IPS DF 6.9 (cell line): ENCODE data around the gene DNAH10.

Experiments
- DNase-seq: peaks from one replicate; pipeline ENCODE4 v3.0.0-alpha.2; 2013; ENCODE audit warnings: low read depth, low spot score
- H3K27ac ChIP-seq: one replicate; pipeline ENCODE4 v1.5.1; 2013; ENCODE audit warnings: low read length, control low read depth
- H3K27me3 ChIP-seq: 2 replicates; pipeline ENCODE4 v1.6.1; 2013; ENCODE audit warnings: mild to moderate bottlenecking, low read length; ENCODE audit not compliant: control insufficient read depth, insufficient read depth
- H3K36me3 ChIP-seq: 2 replicates; pipeline ENCODE4 v1.6.1; 2013; ENCODE audit warnings: low read length; ENCODE audit not compliant: control insufficient read depth, insufficient read depth
- H3K4me1 ChIP-seq: 2 replicates; pipeline ENCODE4 v1.6.1; 2013; ENCODE audit warnings: low read length; ENCODE audit not compliant: control insufficient read depth, insufficient read depth
- H3K4me3 ChIP-seq: 2 replicates; pipeline ENCODE4 v1.5.1; 2013; ENCODE audit warnings: mild to moderate bottlenecking, low read length
- H3K9me3 ChIP-seq: 2 replicates; pipeline ENCODE4 v1.6.1; 2013; ENCODE audit warnings: low read length, inconsistent platforms; ENCODE audit not compliant: control insufficient read depth, insufficient read depth
- WGBS: extraction: QIAGEN DNeasy Blood & Tissue Kit; methylation state at CpG from one replicate; pipeline ENCODE4 v1.1.7; 2013; ENCODE audit warnings: mixed read lengths, missing lambda C conversion rate; ENCODE audit not compliant: insufficient read length, insufficient coverage; 5-methylcytosine and 5-hydroxymethylcytosine counted together

DNAH10 gene

GRCh38 chr12:123892180-123892559 lies 130.1 kb downstream of the DNAH10 start:
- Histone ChIP-seq H3K4me3 (no peak overlapping the region), H3K36me3 (no peaks in the 10 kb centered on the region), H3K4me1 (no peaks in the 10 kb centered on the region), H3K27ac (no peak overlapping the region), H3K27me3 (no peaks in the 10 kb centered on the region), H3K9me3 (no peaks in the 10 kb centered on the region)
- no CpG with 5 or more reads among the region's 9 CpGs for WGBS
- no peak for DNase-seq

- Histone ChIP-seq H3K27me3 (no peaks in the 10 kb centered on the region), H3K36me3 (no peaks in the 10 kb centered on the region), H3K4me3 (no peak overlapping the region), H3K9me3 (no peaks in the 10 kb centered on the region), H3K27ac (no peak overlapping the region), H3K4me1 (no peaks in the 10 kb centered on the region)
- DNase-seq = no peak
- no CpG with 5 or more reads among the region's 10 CpGs for WGBS
These were observed 130.8 kb downstream of the DNAH10 start for GRCh38 chr12:123892853-123893252.

- no CpG with 5 or more reads among the region's 9 CpGs for WGBS
- no peak overlapping the region for H3K4me3 ChIP-seq
- no peaks in the 10 kb centered on the region for H3K36me3 ChIP-seq
These were observed 131.2 kb downstream of the DNAH10 start for GRCh38 chr12:123893276-123893675.

GRCh38 chr12:123894823-123895345 lies 132.8 kb downstream of the DNAH10 start:
- no peak overlapping the region for H3K4me3 ChIP-seq
- no CpG with 5 or more reads among the region's 4 CpGs for WGBS
- no peaks in the 10 kb centered on the region for H3K36me3 ChIP-seq
- H3K27me3 ChIP-seq = no peaks in the 10 kb centered on the region
- H3K4me1 ChIP-seq = peaks cover 1% of the 10 kb centered on the region; the same call in 1 of the 2 replicates
- no peak overlapping the region for H3K27ac ChIP-seq
- no peaks in the 10 kb centered on the region for H3K9me3 ChIP-seq
- DNase-seq = no peak

More at GRCh38 chr12:123893276-123893675, 131.2 kb downstream of the DNAH10 start:
- Histone ChIP-seq H3K4me1 (no peaks in the 10 kb centered on the region), H3K27me3 (no peaks in the 10 kb centered on the region), H3K27ac (no peak overlapping the region), H3K9me3 (no peaks in the 10 kb centered on the region)
- DNase-seq = no peak

- H3K27me3 ChIP-seq = no peaks in the 10 kb centered on the region
- H3K9me3 ChIP-seq = no peaks in the 10 kb centered on the region
- no peak for DNase-seq
- peaks cover 1% of the 10 kb centered on the region; the same call in 1 of the 2 replicates for H3K4me1 ChIP-seq
- WGBS = no CpG with 5 or more reads among the region's 8 CpGs
- no peak overlapping the region for H3K4me3 ChIP-seq
- H3K27ac ChIP-seq = no peak overlapping the region
- no peaks in the 10 kb centered on the region for H3K36me3 ChIP-seq
These were observed 133.3 kb downstream of the DNAH10 start for GRCh38 chr12:123895451-123895850.

GRCh38 chr12:123896767-123897166 lies 134.7 kb downstream of the DNAH10 start:
- Histone ChIP-seq H3K4me3 (no peak overlapping the region), H3K36me3 (no peaks in the 10 kb centered on the region), H3K4me1 (peaks cover 5% of the 10 kb centered on the region), H3K27ac (no peak overlapping the region), H3K9me3 (no peaks in the 10 kb centered on the region), H3K27me3 (no peaks in the 10 kb centered on the region)
- DNase-seq = no peak
- WGBS = 100% methylated on average over 3 of the region's 8 CpGs

GRCh38 chr12:123897221-123897620 lies 135.1 kb downstream of the DNAH10 start:
- Histone ChIP-seq H3K27me3 (no peaks in the 10 kb centered on the region), H3K27ac (no peak overlapping the region), H3K9me3 (no peaks in the 10 kb centered on the region), H3K4me1 (peaks cover 5% of the 10 kb centered on the region), H3K36me3 (no peaks in the 10 kb centered on the region), H3K4me3 (no peak overlapping the region)
- WGBS = no CpG with 5 or more reads among the region's 5 CpGs
- DNase-seq = no peak

- Histone ChIP-seq H3K36me3 (no peaks in the 10 kb centered on the region), H3K27ac (no peak overlapping the region), H3K9me3 (no peaks in the 10 kb centered on the region), H3K4me1 (peaks cover 5% of the 10 kb centered on the region), H3K4me3 (no peak overlapping the region), H3K27me3 (no peaks in the 10 kb centered on the region)
- DNase-seq = no peak
- WGBS = no CpG with 5 or more reads among the region's 18 CpGs
These were observed 136.6 kb downstream of the DNAH10 start for GRCh38 chr12:123898673-123899072.

- Histone ChIP-seq H3K9me3 (no peaks in the 10 kb centered on the region), H3K4me1 (peaks cover 5% of the 10 kb centered on the region), H3K4me3 (no peak overlapping the region), H3K27me3 (no peaks in the 10 kb centered on the region), H3K36me3 (no peaks in the 10 kb centered on the region), H3K27ac (no peak overlapping the region)
- no peak for DNase-seq
- WGBS = no CpG with 5 or more reads among the region's 9 CpGs
These were observed 137.3 kb downstream of the DNAH10 start for GRCh38 chr12:123899368-123899767.

- H3K4me3 ChIP-seq = no peak overlapping the region
- no peak overlapping the region for H3K27ac ChIP-seq
- H3K9me3 ChIP-seq = no peaks in the 10 kb centered on the region
- no peaks in the 10 kb centered on the region for H3K27me3 ChIP-seq
- no peak for DNase-seq
- no peaks in the 10 kb centered on the region for H3K36me3 ChIP-seq
- no CpG with 5 or more reads among the region's 9 CpGs for WGBS
- H3K4me1 ChIP-seq = peaks cover 5% of the 10 kb centered on the region
These were observed 138.8 kb downstream of the DNAH10 start for GRCh38 chr12:123900871-123901376.

- DNase-seq = no peak
- Histone ChIP-seq H3K27me3 (no peaks in the 10 kb centered on the region), H3K27ac (no peak overlapping the region), H3K36me3 (no peaks in the 10 kb centered on the region), H3K4me1 (peaks cover 5% of the 10 kb centered on the region), H3K9me3 (no peaks in the 10 kb centered on the region), H3K4me3 (no peak overlapping the region)
- no CpG with 5 or more reads among the region's 13 CpGs for WGBS
These were observed 140.7 kb downstream of the DNAH10 start for GRCh38 chr12:123902821-123903220.
